MM.1S (cell line): ENCODE data around the gene TBC1D26.

Experiments used
- EZH2 ChIP-seq: fragments of 300-600 bp; sonication (generic); optimal IDR thresholded peaks from 2 replicates; pipeline ENCODE3; 2017; ENCODE audit warnings: low read depth, mild to moderate bottlenecking, antibody characterized with exemption, low read length, mixed read lengths
- EZH2phosphoT487 ChIP-seq: fragments of 300-600 bp; sonication (generic); IDR thresholded peaks from 2 replicates; pipeline ENCODE4 v1.6.1; 2018; ENCODE audit warnings: antibody characterized with exemption, low read length
- TF ChIP-seq, protein P1 (sequence below): fragments of 300-600 bp; sonication (generic); IDR thresholded peaks from 2 replicates; pipeline ENCODE4 v1.5.1; 2016; ENCODE audit warnings: antibody characterized with exemption, low read length, mixed read lengths

DNA sequence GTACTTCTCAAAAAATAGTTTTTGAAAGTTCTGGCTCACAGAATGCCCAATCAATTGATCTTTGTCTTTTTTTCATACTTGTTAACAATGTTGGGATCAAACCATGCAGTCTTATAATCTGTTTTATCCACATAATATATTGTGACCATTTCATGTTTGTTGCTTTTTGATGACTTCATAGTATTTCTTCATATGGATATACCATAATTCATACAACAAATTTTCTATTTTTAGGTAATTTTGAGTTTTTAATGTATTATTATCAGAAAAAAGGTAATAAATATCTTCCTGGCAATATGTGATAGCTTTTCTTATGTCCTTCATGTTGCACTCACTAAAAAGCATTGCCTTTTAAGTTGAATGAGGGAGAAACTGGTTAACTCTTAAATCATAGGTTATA, 44.8 kb downstream of the TBC1D26 start:
- TF ChIP-seq, protein P1, sequence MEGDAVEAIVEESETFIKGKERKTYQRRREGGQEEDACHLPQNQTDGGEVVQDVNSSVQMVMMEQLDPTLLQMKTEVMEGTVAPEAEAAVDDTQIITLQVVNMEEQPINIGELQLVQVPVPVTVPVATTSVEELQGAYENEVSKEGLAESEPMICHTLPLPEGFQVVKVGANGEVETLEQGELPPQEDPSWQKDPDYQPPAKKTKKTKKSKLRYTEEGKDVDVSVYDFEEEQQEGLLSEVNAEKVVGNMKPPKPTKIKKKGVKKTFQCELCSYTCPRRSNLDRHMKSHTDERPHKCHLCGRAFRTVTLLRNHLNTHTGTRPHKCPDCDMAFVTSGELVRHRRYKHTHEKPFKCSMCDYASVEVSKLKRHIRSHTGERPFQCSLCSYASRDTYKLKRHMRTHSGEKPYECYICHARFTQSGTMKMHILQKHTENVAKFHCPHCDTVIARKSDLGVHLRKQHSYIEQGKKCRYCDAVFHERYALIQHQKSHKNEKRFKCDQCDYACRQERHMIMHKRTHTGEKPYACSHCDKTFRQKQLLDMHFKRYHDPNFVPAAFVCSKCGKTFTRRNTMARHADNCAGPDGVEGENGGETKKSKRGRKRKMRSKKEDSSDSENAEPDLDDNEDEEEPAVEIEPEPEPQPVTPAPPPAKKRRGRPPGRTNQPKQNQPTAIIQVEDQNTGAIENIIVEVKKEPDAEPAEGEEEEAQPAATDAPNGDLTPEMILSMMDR: no peak
- no peak for TF ChIP-seq EZH2
- TF ChIP-seq EZH2phosphoT487: no peak
